ENCODE results near the gene NEUROG1.
"Not testable (repeated sequence)": the region's sequence is repeated elsewhere in the genome, so short reads cannot be mapped to it uniquely, and the experiment has no call there.

Gene NEUROG1

DNA sequence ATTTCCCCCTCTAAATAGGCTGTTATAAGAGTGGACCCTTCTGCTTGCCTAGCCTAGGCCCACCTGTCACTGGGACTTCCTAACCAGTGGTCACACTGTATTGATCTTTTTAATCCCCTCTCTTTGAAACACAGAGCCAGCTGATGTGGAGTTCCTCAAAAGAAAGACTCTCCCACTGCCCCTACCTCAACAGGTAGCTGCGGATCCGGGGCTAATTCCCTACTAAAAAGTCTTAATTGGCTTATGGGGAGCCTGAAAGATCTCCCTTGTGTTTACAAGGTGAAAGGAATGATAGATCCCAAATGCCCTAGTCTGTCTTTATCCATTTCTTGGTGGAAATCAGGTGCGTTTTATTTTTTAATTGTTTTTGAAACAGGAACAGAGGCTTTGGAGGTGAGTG lies 2.0 kb downstream of the NEUROG1 start:
- Histone ChIP-seq H3K9me3 (replicated peaks; ENCODE audit: insufficient read depth, low read length) (no peaks in the 10 kb centered on the region), H4K20me1 (ENCODE audit: insufficient read depth, low read length) (no peaks in the 10 kb centered on the region), H3K4me2 (ENCODE audit: low read depth, low read length) (no peak overlapping the region), H3K27me3 (replicated peaks; ENCODE audit: insufficient read depth, low read length) (peaks cover 4% of the 10 kb centered on the region; the same call in 1 of the 2 replicates), H2AFZ (ENCODE audit: low read length) (no peak overlapping the region), H3K79me2 (ENCODE audit: low read length) (no peaks in the 10 kb centered on the region), H3F3A (ENCODE audit: insufficient read depth, low read length) (no peaks in the 10 kb centered on the region), H3K9ac (ENCODE audit: low read length) (no peak overlapping the region), H3K36me3 (replicated peaks; ENCODE audit: insufficient read depth, low read length) (no peaks in the 10 kb centered on the region), H3K9me2 (replicated peaks; ENCODE audit: insufficient read depth, low read length) (no peaks in the 10 kb centered on the region), H3K4me3 (ENCODE audit: low read length) (no peak overlapping the region), H3K4me1 (ENCODE audit: low read length) (no peaks in the 10 kb centered on the region), H3K27ac (ENCODE audit: low read length) (no peak overlapping the region)
- no peak for TF ChIP-seq EZH2phosphoT487 (IDR thresholded peaks at IDR 0.05; ENCODE audit: low read length)
- TF ChIP-seq CTCF (IDR thresholded peaks at IDR 0.05; ENCODE audit: low read length), result no peak
- TF ChIP-seq EZH2 (optimal IDR thresholded peaks at IDR 0.05; ENCODE audit: low read depth, low read length), result no peak
- DNase-seq, result no peak

- TF ChIP-seq EZH2 (optimal IDR thresholded peaks at IDR 0.05; ENCODE audit: low read depth, low read length) (no peak), EZH2phosphoT487 (IDR thresholded peaks at IDR 0.05; ENCODE audit: low read length) (no peak), CTCF (IDR thresholded peaks at IDR 0.05; ENCODE audit: low read length) (no peak)
- H4K20me1 ChIP-seq (ENCODE audit: insufficient read depth, low read length), result no peaks in the 10 kb centered on the region
- no peak overlapping the region for H2AFZ ChIP-seq (ENCODE audit: low read length)
- no peak overlapping the region for H3K4me3 ChIP-seq (ENCODE audit: low read length)
- H3K9ac ChIP-seq (ENCODE audit: low read length), result no peak overlapping the region
- no peaks in the 10 kb centered on the region for H3K36me3 ChIP-seq (replicated peaks; ENCODE audit: insufficient read depth, low read length)
- no peaks in the 10 kb centered on the region for H3K4me1 ChIP-seq (ENCODE audit: low read length)
- no peaks in the 10 kb centered on the region for H3K79me2 ChIP-seq (ENCODE audit: low read length)
- no peak overlapping the region for H3K27ac ChIP-seq (ENCODE audit: low read length)
- H3K4me2 ChIP-seq (ENCODE audit: low read depth, low read length), result no peak overlapping the region
- H3F3A ChIP-seq (ENCODE audit: insufficient read depth, low read length), result no peaks in the 10 kb centered on the region
- H3K27me3 ChIP-seq (replicated peaks; ENCODE audit: insufficient read depth, low read length), result peaks cover 4% of the 10 kb centered on the region; the same call in 1 of the 2 replicates
- no peaks in the 10 kb centered on the region for H3K9me3 ChIP-seq (replicated peaks; ENCODE audit: insufficient read depth, low read length)
- no peaks in the 10 kb centered on the region for H3K9me2 ChIP-seq (replicated peaks; ENCODE audit: insufficient read depth, low read length)
- no peak for DNase-seq
These were observed 2.4 kb downstream of the NEUROG1 start for GRCh38 chr5:135533334-135533733.

GRCh38 chr5:135529576-135529975 lies 6.2 kb downstream of the NEUROG1 start:
- H3F3A ChIP-seq (ENCODE audit: insufficient read depth, low read length); H3K4me3 ChIP-seq (ENCODE audit: low read length); H3K36me3 ChIP-seq (replicated peaks; ENCODE audit: insufficient read depth, low read length); H3K9ac ChIP-seq (ENCODE audit: low read length); H3K79me2 ChIP-seq (ENCODE audit: low read length); H3K4me2 ChIP-seq (ENCODE audit: low read depth, low read length); H2AFZ ChIP-seq (ENCODE audit: low read length); H3K4me1 ChIP-seq (ENCODE audit: low read length); H4K20me1 ChIP-seq (ENCODE audit: insufficient read depth, low read length); H3K27ac ChIP-seq (ENCODE audit: low read length); H3K27me3 ChIP-seq (replicated peaks; ENCODE audit: insufficient read depth, low read length); DNase-seq; H3K9me3 ChIP-seq (replicated peaks; ENCODE audit: insufficient read depth, low read length); H3K9me2 ChIP-seq (replicated peaks; ENCODE audit: insufficient read depth, low read length): not testable (repeated sequence)

- no peaks in the 10 kb centered on the region for H3K4me1 ChIP-seq (ENCODE audit: low read length)
- H3K36me3 ChIP-seq (replicated peaks; ENCODE audit: insufficient read depth, low read length), result no peaks in the 10 kb centered on the region
- H3K4me3 ChIP-seq (ENCODE audit: low read length), result no peak overlapping the region
- no peaks in the 10 kb centered on the region for H3F3A ChIP-seq (ENCODE audit: insufficient read depth, low read length)
- H3K79me2 ChIP-seq (ENCODE audit: low read length), result no peaks in the 10 kb centered on the region
- no peak for TF ChIP-seq EZH2 (optimal IDR thresholded peaks at IDR 0.05; ENCODE audit: low read depth, low read length)
- TF ChIP-seq EZH2phosphoT487 (IDR thresholded peaks at IDR 0.05; ENCODE audit: low read length), result no peak
- no peak for TF ChIP-seq CTCF (IDR thresholded peaks at IDR 0.05; ENCODE audit: low read length)
- no peaks in the 10 kb centered on the region for H3K27me3 ChIP-seq (replicated peaks; ENCODE audit: insufficient read depth, low read length)
- no peak overlapping the region for H2AFZ ChIP-seq (ENCODE audit: low read length)
- no peak for DNase-seq
- H3K9me3 ChIP-seq (replicated peaks; ENCODE audit: insufficient read depth, low read length), result no peaks in the 10 kb centered on the region
- H3K9ac ChIP-seq (ENCODE audit: low read length), result no peak overlapping the region
- H3K4me2 ChIP-seq (ENCODE audit: low read depth, low read length), result no peak overlapping the region
- no peaks in the 10 kb centered on the region for H4K20me1 ChIP-seq (ENCODE audit: insufficient read depth, low read length)
- no peaks in the 10 kb centered on the region for H3K9me2 ChIP-seq (replicated peaks; ENCODE audit: insufficient read depth, low read length)
- H3K27ac ChIP-seq (ENCODE audit: low read length), result no peak overlapping the region
These were observed 8.8 kb downstream of the NEUROG1 start for GRCh38 chr5:135526924-135527323.

All from MM.1S (cell line).